Loucy (cell line): Measurements from ENCODE around the gene KLF8.
A peak's percentile ranks its signal among the peaks of the same experiment; 100 is the strongest.

ENCODE experiments used
- H2AFZ ChIP-seq: fragments of 200-600 bp; sonication (generic); 2 replicates; pipeline ENCODE4 v1.6.0; 2016; ENCODE audit warnings: antibody characterized with exemption, mild to moderate bottlenecking, low read length, moderate library complexity
- H3F3A ChIP-seq: fragments of 200-600 bp; 2 replicates; pipeline ENCODE4 v1.6.0; 2016; ENCODE audit warnings: antibody characterized with exemption, low read depth, mild to moderate bottlenecking
- H3K27me3 ChIP-seq: fragments of 200-600 bp; sonication (generic); 2 replicates; pipeline ENCODE4 v1.6.1; 2014; ENCODE audit warnings: low read length, mild to moderate bottlenecking; ENCODE audit not compliant: insufficient read depth, poor library complexity, severe bottlenecking
- H3K36me3 ChIP-seq: fragments of 200-600 bp; sonication (generic); 2 replicates; pipeline ENCODE4 v1.6.1; 2016; ENCODE audit warnings: low read length; ENCODE audit not compliant: insufficient read depth
- H3K4me1 ChIP-seq: fragments of 200-600 bp; sonication (generic); 2 replicates; pipeline ENCODE4 v1.5.1; 2014; ENCODE audit warnings: low read length, mild to moderate bottlenecking; ENCODE audit not compliant: insufficient read depth, poor library complexity, severe bottlenecking
- H3K4me2 ChIP-seq: fragments of 200-600 bp; sonication (generic); 2 replicates; pipeline ENCODE4 v1.6.0; 2014; ENCODE audit warnings: antibody characterized with exemption, low read length, low read depth, mild to moderate bottlenecking; ENCODE audit not compliant: poor library complexity, severe bottlenecking
- H3K4me3 ChIP-seq: fragments of 200-600 bp; sonication (generic); 2 replicates; pipeline ENCODE4 v1.5.1; 2014; ENCODE audit warnings: low read length, mild to moderate bottlenecking, mixed read lengths; ENCODE audit not compliant: poor library complexity, severe bottlenecking
- H3K79me2 ChIP-seq: fragments of 200-600 bp; sonication (generic); 2 replicates; pipeline ENCODE4 v1.6.1; 2014; ENCODE audit warnings: low read length; ENCODE audit not compliant: insufficient read depth
- H3K9ac ChIP-seq: fragments of 200-600 bp; sonication (generic); 2 replicates; pipeline ENCODE4 v1.6.0; 2014; ENCODE audit warnings: mild to moderate bottlenecking, low read depth, low read length, moderate library complexity; ENCODE audit not compliant: poor library complexity, severe bottlenecking
- H3K9me2 ChIP-seq: fragments of 200-600 bp; sonication (generic); replicated peaks from 2 replicates; pipeline ENCODE4 v1.6.1; 2016; ENCODE audit warnings: low read depth, low read length, mixed read lengths
- H3K9me3 ChIP-seq: fragments of 200-600 bp; sonication (generic); 2 replicates; pipeline ENCODE4 v1.6.1; 2014; ENCODE audit warnings: mild to moderate bottlenecking, antibody characterized with exemption, low read length, low read depth; ENCODE audit not compliant: insufficient read depth
- H4K20me1 ChIP-seq: fragments of 200-600 bp; sonication (generic); 2 replicates; pipeline ENCODE4 v1.6.0; 2014; ENCODE audit warnings: antibody characterized with exemption, low read length, mild to moderate bottlenecking; ENCODE audit not compliant: insufficient read depth, poor library complexity, severe bottlenecking
- CTCF ChIP-seq: fragments of 200-600 bp; sonication (generic); conservative IDR thresholded peaks from 2 replicates; pipeline ENCODE4 v1.5.1; 2014; ENCODE audit warnings: mild to moderate bottlenecking, antibody characterized with exemption, low read length
- EZH2phosphoT487 ChIP-seq: fragments of 200-600 bp; IDR thresholded peaks from 2 replicates; pipeline ENCODE4 v1.6.1; 2018; ENCODE audit warnings: antibody characterized with exemption, mild to moderate bottlenecking, moderate library complexity, borderline replicate concordance

KLF8 gene

GRCh38 chrX:56279863-56280262 lies 47.7 kb downstream of the KLF8 start:
- Histone ChIP-seq H4K20me1 (no peaks in the 10 kb centered on the region), H2AFZ (no peak overlapping the region), H3K4me2 (no peak overlapping the region), H3K36me3 (no peaks in the 10 kb centered on the region), H3F3A (no peaks in the 10 kb centered on the region), H3K9me3 (no peaks in the 10 kb centered on the region), H3K27me3 (no peaks in the 10 kb centered on the region), H3K4me1 (no peaks in the 10 kb centered on the region), H3K4me3 (no peak overlapping the region), H3K9me2 (no peaks in the 10 kb centered on the region), H3K9ac (no peak overlapping the region), H3K79me2 (no peaks in the 10 kb centered on the region)
- TF ChIP-seq CTCF: no peak
- no peak for TF ChIP-seq EZH2phosphoT487

GRCh38 chrX:56281789-56282188 lies 49.6 kb downstream of the KLF8 start:
- Histone ChIP-seq H3K9me3 (no peaks in the 10 kb centered on the region), H3F3A (no peaks in the 10 kb centered on the region), H4K20me1 (no peaks in the 10 kb centered on the region), H3K27me3 (no peaks in the 10 kb centered on the region), H3K79me2 (no peaks in the 10 kb centered on the region), H2AFZ (no peak overlapping the region), H3K4me3 (no peak overlapping the region), H3K9ac (no peak overlapping the region), H3K4me1 (no peaks in the 10 kb centered on the region), H3K9me2 (no peaks in the 10 kb centered on the region), H3K4me2 (no peak overlapping the region), H3K36me3 (no peaks in the 10 kb centered on the region)
- TF ChIP-seq EZH2phosphoT487 (no peak), CTCF (peak; percentile 39)

- no peak for TF ChIP-seq EZH2phosphoT487
- no peak for TF ChIP-seq CTCF
- H3K4me3 ChIP-seq: no peak overlapping the region
- H3K27me3 ChIP-seq: no peaks in the 10 kb centered on the region
- H3K9ac ChIP-seq: no peak overlapping the region
- H4K20me1 ChIP-seq: no peaks in the 10 kb centered on the region
- no peaks in the 10 kb centered on the region for H3F3A ChIP-seq
- no peaks in the 10 kb centered on the region for H3K79me2 ChIP-seq
- H3K36me3 ChIP-seq: no peaks in the 10 kb centered on the region
- no peaks in the 10 kb centered on the region for H3K9me3 ChIP-seq
- H2AFZ ChIP-seq: no peak overlapping the region
- no peaks in the 10 kb centered on the region for H3K9me2 ChIP-seq
- H3K4me2 ChIP-seq: no peak overlapping the region
- no peaks in the 10 kb centered on the region for H3K4me1 ChIP-seq
Observed at GRCh38 chrX:56284269-56284668, 52.1 kb downstream of the KLF8 start.
